ENCODE results near the gene APBB1.

GRCh38 chr11:6414874-6415328, 4.0 kb downstream of the APBB1 start:
- TF ChIP-seq CTCF (IDR thresholded peaks at IDR 0.05) (no peak), MAZ (IDR thresholded peaks at IDR 0.05; ENCODE audit: borderline replicate concordance, low read depth, low read length) (no peak), HDAC2 (IDR thresholded peaks at IDR 0.05) (no peak), RAD21 (conservative IDR thresholded peaks at IDR 0.05 in 1 of 2, IDR thresholded peaks at IDR 0.05 in 1 of 2) (no peak), POLR2A (IDR thresholded peaks at IDR 0.05; ENCODE audit: low read length) (no peak), HMGXB4 (CRISPR knock-in tag; IDR thresholded peaks at IDR 0.05; ENCODE audit: borderline replicate concordance) (no peak), MYC (IDR thresholded peaks at IDR 0.05; ENCODE audit: borderline replicate concordance, low read length) (no peak), ESRRA (IDR thresholded peaks at IDR 0.05; ENCODE audit: borderline replicate concordance, low read length) (no peak), FOSB (CRISPR knock-in tag; IDR thresholded peaks at IDR 0.05) (no peak)

All from A549 (cell line).